ENCODE measurements around the gene SCN8A.

DNA sequence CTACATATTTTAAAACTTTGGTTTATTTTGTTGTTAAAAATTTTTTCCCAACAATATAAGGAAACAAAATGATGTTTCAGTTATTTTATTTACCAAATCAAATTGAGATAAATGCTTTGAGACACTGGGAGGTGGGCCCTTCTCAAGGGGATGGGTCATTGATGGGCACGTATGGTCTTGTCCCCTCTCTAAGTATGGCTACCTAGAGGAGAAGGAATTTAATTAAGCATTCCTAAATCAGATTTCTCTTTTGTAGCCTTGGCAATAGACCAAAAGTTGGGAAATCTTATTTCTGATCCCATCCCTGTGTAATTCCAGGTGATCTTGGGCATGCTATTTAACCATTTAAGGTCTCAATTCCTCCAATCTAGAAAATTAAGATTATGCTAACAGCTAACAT lies 79.0 kb downstream of the SCN8A start:
- no peak for TF ChIP-seq POLR2A (IDR thresholded peaks at IDR 0.05)
- TF ChIP-seq, protein P1, sequence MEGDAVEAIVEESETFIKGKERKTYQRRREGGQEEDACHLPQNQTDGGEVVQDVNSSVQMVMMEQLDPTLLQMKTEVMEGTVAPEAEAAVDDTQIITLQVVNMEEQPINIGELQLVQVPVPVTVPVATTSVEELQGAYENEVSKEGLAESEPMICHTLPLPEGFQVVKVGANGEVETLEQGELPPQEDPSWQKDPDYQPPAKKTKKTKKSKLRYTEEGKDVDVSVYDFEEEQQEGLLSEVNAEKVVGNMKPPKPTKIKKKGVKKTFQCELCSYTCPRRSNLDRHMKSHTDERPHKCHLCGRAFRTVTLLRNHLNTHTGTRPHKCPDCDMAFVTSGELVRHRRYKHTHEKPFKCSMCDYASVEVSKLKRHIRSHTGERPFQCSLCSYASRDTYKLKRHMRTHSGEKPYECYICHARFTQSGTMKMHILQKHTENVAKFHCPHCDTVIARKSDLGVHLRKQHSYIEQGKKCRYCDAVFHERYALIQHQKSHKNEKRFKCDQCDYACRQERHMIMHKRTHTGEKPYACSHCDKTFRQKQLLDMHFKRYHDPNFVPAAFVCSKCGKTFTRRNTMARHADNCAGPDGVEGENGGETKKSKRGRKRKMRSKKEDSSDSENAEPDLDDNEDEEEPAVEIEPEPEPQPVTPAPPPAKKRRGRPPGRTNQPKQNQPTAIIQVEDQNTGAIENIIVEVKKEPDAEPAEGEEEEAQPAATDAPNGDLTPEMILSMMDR (IDR thresholded peaks at IDR 0.05), result no peak

Measured in prostate gland (tissue), 2 donors.